Heart right ventricle (tissue), 16 donors: Measurements from ENCODE around the gene PCBP4. TPM values are rescaled to one million over a fixed set of nuclear protein-coding genes. Genes with fewer than 3 reads are reported as not detected.

Source experiments
- ATAC-seq, 8 donors: fragments of 200-7000 bp; cut with Tn5 transposase; one replicate each; pipeline ENCODE4 v1.9.1; 2020; ENCODE audit warnings: mild to moderate bottlenecking in 8 of 8, moderate library complexity in 8 of 8, moderate number of reproducible peaks in 1 of 8
- DNase-seq, 2 donors: peaks; one replicate each; pipeline ENCODE4 v3.0.0-alpha.2; 2020
- H3K27ac ChIP-seq, 10 donors: fragments of 200-600 bp; sonication (generic) in 2 of 10; one replicate each; pipeline versions ENCODE4 v1.5.0 to v1.8.0; 2020 to 2022; ENCODE audit warnings: mild to moderate bottlenecking in 3 of 10
- H3K27me3 ChIP-seq, 7 donors: fragments of 200-600 bp; one replicate each; pipeline ENCODE4 v1.8.0; 2021 to 2022; ENCODE audit warnings: mild to moderate bottlenecking in 2 of 7
- H3K36me3 ChIP-seq, 9 donors: fragments of 200-600 bp; sonication (generic) in 1 of 9; one replicate each; pipeline versions ENCODE4 v1.5.0 to v1.8.0; 2020 to 2022; ENCODE audit warnings: mild to moderate bottlenecking in 2 of 9
- H3K4me1 ChIP-seq, 9 donors: fragments of 200-600 bp; sonication (generic) in 1 of 9; one replicate each; pipeline versions ENCODE4 v1.5.0 to v1.8.0; 2020 to 2022; ENCODE audit warnings: mild to moderate bottlenecking in 4 of 9
- H3K4me3 ChIP-seq, 10 donors: fragments of 200-600 bp; sonication (generic) in 2 of 10; one replicate each; pipeline versions ENCODE4 v1.5.0 to v1.8.0; 2020 to 2022; ENCODE audit warnings: mild to moderate bottlenecking in 7 of 10, moderate library complexity in 2 of 10
- H3K9me3 ChIP-seq, 11 donors: fragments of 200-600 bp in 10 of 11; sonication (generic) in 2 of 11; one replicate each; pipeline versions ENCODE4 v1.5.0 to v1.8.0; 2013 to 2022; ENCODE audit warnings: mild to moderate bottlenecking in 2 of 11, control low read depth in 1 of 11, moderate library complexity in 1 of 11
- CTCF ChIP-seq, 9 donors: fragments of 200-600 bp; sonication (generic) in 2 of 9; IDR thresholded peaks; one replicate each; pipeline versions ENCODE4 v1.5.0 to v1.8.0; 2021 to 2022; ENCODE audit warnings: antibody characterized with exemption in 9 of 9, mild to moderate bottlenecking in 5 of 9, moderate library complexity in 1 of 9
- WGBS, 2 donors: extraction: QIAGEN DNeasy Blood & Tissue Kit; methylation state at CpG; one replicate each; pipeline ENCODE4 v1.1.7; 2013; ENCODE audit warnings: inconsistent platforms in 1 of 2; 5-methylcytosine and 5-hydroxymethylcytosine counted together
- intact Hi-C, 10 donors: fragments of 100-400 bp; cut with DNase I; formaldehyde crosslinking; loops; one replicate each; pipeline versions ENCODE4 v1.11.1 to v1.14.2; 2022
- polyA plus RNA-seq, 2 donors: library from polyadenylated mRNA; stranded (reverse); fragments of 200-250 nt; gene quantifications; one replicate each; pipeline ENCODE4 v1.2.3, GENCODE V29; 2013
- total RNA-seq, 10 donors: library from RNA; stranded (reverse); fragmentation: NEBNext Ultra II Directional in 3 of 10; extraction: Animal tissue kit (Norgen Biotek cat#: 25700) in 3 of 10; gene quantifications; one replicate each; pipeline versions ENCODE4 v1.2.1 to v1.2.4, GENCODE V29; 2021 to 2023
- donor health status: Arrhythmogenic right ventricular cardiomyopathy.
- donor health status: ischemic (EF 13 %, LVEDD 7.1; RV severe dilation, severe dysfunction).
- donor health status: healthy with polysubstance abuse.
- donor health status: DM: no; HTN: yes; CAD: no.
- donor health status: DM: no; HTN: no; CAD: no.
- donor health status: ischemic (EF 25% LVEDD 6.9; RV normal size, moderate dysfunction).
- donor health status: ischemic (EF 25% LVEDD 5.7; RV mildly dilated, moderate dysfunction).
- donor health status: healthy.
- donor health status: DM: yes; HTN: yes; CAD: no.
- donor health status: Ischemic cardiomyopathy.
- donor health status: ischemic (EF 35%, LVEDD 5.7; RV mildly dilated, moderate dysfunction).
- donor health status: nonischemic (EF 11% LVEDD 7.7; RV severe dilation, severe dysfunction).
- donor health status: DM: yes; HTN: yes; CAD: no.
- donor health status: PGD.
- donor health status: ischemic (EF 29% LVEDD 5.4; RV normal size, mild dysfunction).
- donor health status: nonischemic (EF 23%, LVEDD 6.1; RV moderate dilation, normal function).

The PCBP4 gene
- total and polyA plus RNA-seq, 12 donors, result 55.1 to 123 (median 62.2) TPM

DNA sequence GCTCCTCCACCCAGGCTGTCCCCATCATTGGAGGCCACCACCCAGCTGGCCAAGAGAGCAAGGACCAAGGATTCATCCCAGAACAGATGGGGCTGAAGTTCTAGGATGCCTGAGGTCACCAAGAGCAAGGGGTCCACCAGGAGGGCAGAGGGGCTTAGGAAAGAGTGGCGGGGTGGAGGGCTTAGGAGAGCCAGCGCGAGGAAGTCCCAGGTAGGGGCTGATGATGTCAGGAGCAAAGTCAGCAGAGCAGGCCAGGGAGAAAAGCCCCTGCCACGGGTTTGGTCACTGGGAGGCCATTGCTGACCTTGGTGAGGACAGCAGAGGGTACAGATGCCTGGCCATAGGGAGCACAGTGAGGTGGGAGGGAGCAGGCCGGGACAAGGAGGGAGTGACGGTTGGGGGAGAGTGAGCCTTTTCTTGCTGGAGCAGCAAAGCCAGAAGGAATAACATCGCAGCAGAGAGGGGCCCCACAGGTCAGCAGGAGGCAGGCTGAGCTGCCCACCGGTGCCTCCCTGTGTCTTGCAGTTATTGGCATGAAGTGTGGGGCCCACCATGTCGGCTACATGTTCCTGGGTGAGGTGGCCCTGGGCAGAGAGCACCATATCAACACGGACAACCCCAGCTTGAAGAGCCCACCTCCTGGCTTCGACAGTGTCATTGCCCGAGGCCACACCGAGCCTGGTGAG lies 19.9 kb downstream of the PCBP4 start:
- intact Hi-C loops, result no loop called here
- H3K4me3 ChIP-seq, result no peak overlapping the region
- no peaks in the 10 kb centered on the region for H3K27me3 ChIP-seq
- no peaks in the 10 kb centered on the region for H3K9me3 ChIP-seq
- no peak overlapping the region for H3K27ac ChIP-seq
- TF ChIP-seq CTCF (IDR thresholded peaks at IDR 0.05), result no peak
- no peak for ATAC-seq
- peaks cover 0 to 50% (median 0%) of the 10 kb centered on the region in 9 donors for H3K36me3 ChIP-seq
- peaks cover 8 to 13% (median 12%) of the 10 kb centered on the region in 9 donors for H3K4me1 ChIP-seq
- DNase-seq, result no peak
- 81 to 84% methylated on average over 13 of the region's 13 CpGs for WGBS, 2 donors

DNA sequence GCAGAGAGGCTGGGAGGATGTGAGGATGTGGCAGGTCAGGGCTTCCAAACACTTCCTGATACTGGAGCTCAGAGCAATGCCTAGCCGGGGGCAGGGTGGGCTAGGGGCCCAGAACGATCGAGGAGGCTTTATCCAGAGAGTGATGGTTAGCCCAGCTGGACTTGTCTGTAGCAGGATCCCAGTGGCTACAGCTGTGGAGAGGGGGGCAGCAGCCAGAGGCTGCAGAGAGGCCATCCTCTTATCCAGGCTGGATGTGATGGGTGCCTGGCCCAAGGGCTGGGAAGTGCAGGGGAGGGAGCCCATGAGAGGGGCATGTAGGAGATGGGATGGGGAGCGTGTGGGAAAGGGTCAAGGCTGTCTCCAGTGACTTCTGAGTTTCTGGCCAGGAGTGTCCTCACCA lies 20.5 kb downstream of the PCBP4 start:
- H3K27ac ChIP-seq, result no peak overlapping the region
- ATAC-seq, result no peak
- intact Hi-C loops, result no loop called here
- peaks cover 8 to 16% (median 13%) of the 10 kb centered on the region in 9 donors for H3K4me1 ChIP-seq
- WGBS, 2 donors, result 65 to 85% methylated on average over 4 of the region's 4 CpGs
- TF ChIP-seq CTCF (IDR thresholded peaks at IDR 0.05), result no peak
- peaks cover 0 to 50% (median 0%) of the 10 kb centered on the region in 9 donors for H3K36me3 ChIP-seq
- no peaks in the 10 kb centered on the region for H3K9me3 ChIP-seq
- DNase-seq, result no peak
- H3K27me3 ChIP-seq, result no peaks in the 10 kb centered on the region
- no peak overlapping the region for H3K4me3 ChIP-seq

- no peak for TF ChIP-seq CTCF (IDR thresholded peaks at IDR 0.05)
- no peak overlapping the region for H3K4me3 ChIP-seq
- peaks cover 0 to 50% (median 0%) of the 10 kb centered on the region in 9 donors for H3K36me3 ChIP-seq
- WGBS, 2 donors, result 95% methylated on average over 14 of the region's 14 CpGs
- H3K9me3 ChIP-seq, result no peaks in the 10 kb centered on the region
- H3K27ac ChIP-seq, result no peak overlapping the region
- intact Hi-C loops, result no loop called here
- no peaks in the 10 kb centered on the region for H3K27me3 ChIP-seq
- ATAC-seq (no peak), DNase-seq (no peak)
- H3K4me1 ChIP-seq, result peaks cover 8 to 20% (median 19%) of the 10 kb centered on the region in 9 donors
These were observed 21.1 kb downstream of the PCBP4 start for GRCh38 chr3:51945926-51946705.

DNA sequence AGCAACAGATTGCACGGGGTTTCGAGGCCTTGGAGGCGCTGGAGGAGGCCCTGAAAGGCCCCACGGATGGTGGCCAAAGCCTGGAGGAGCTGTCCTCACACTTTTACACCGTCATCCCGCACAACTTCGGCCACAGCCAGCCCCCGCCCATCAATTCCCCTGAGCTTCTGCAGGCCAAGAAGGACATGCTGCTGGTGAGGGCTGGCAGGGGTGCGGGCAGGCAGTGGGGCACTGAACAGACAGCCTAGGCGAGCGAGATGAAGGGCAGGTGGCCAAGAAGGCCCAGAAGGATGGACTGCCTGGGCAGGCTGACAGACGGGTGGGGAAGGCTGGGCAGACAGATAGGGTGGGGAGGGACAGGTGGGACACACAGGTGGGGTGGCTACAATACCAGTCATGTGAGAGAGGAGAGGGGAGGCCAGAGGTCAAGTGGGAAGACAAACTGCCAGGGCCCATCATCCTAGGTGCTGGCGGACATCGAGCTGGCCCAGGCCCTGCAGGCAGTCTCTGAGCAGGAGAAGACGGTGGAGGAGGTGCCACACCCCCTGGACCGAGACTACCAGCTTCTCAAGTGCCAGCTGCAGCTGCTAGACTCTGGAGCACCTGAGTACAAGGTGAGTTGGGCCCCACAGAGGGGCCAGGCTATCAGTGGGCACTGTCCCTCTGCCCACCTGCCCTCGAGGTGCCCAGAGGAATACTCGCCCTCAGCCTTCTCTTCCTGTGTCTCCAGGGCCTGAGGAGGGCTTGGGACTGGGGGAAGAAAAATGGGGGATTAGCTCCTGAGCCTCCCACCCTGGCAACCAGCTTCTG lies 22.0 kb downstream of the PCBP4 start:
- WGBS, 2 donors, result 91 to 92% methylated on average over 18 of the region's 18 CpGs
- no peaks in the 10 kb centered on the region for H3K9me3 ChIP-seq
- ATAC-seq (no peak), DNase-seq (no peak)
- intact Hi-C loops, result no loop called here
- H3K27me3 ChIP-seq, result no peaks in the 10 kb centered on the region
- no peak overlapping the region for H3K4me3 ChIP-seq
- TF ChIP-seq CTCF (IDR thresholded peaks at IDR 0.05), result no peak
- peaks cover 11 to 29% (median 28%) of the 10 kb centered on the region in 9 donors for H3K4me1 ChIP-seq
- peaks cover 0 to 49% (median 0%) of the 10 kb centered on the region in 9 donors for H3K36me3 ChIP-seq
- H3K27ac ChIP-seq, result no peak overlapping the region
